ENCODE data around the gene ENKD1.

The ENKD1 gene

DNA sequence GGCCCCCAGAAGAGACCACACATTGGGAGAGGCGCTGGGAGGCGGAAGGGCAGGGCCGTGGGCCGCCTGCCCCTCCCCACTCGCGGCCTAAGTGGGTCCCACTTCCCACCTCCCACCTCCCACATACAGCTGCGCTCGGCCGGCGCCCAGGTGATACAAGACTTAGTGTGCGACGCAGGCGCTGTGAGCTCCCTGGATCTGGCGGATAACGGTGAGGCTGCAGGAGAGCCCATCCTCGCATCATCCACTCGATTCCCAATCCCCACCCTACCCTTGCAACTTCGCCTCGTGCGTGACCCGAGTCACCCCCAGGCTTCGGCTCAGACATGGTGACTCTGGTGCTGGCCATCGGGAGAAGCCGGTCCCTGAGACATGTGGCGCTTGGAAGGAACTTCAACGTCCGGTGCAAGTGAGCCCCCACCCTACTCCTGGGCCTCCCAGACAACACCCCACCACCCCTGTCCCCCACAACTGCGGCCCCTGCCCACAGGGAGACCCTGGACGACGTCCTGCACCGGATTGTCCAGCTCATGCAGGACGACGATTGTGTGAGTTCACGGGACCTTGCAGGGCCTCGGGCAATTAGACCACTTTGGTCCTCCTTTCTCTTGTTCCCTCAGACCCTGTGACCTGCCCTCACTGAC lies 17.7 kb downstream of the ENKD1 start:
- DNase-seq: no peak

DNA sequence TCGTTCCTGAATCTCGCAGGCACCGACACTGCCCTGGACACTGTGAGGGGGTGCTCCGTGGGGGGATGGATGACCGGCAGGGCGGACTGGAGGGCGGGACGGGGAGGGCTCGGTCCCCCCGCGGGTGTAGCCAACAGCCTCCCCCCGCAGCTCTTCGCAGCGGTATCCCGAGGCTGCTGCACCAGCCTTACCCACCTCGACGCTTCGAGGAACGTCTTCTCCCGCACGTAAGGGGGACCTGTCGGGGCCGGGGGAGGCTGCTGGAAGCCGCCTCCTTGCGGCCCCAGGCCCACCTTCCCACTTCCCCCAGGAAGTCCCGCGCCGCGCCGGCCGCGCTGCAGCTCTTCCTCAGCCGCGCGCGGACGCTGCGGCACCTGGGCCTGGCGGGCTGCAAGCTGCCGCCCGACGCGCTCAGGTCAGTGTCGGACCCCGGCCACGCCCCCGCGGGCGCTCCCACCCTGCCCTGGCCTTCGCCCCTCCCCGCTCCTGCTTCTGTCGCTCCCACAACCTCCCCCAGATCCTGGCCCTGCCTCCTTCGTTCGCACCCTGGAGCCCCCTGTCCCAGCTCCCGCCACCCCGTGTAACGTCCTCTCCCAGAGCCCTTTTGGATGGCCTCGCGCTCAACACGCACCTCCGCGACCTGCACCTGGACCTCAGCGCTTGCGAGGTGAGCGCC lies 18.3 kb downstream of the ENKD1 start:
- DNase-seq: no peak

DNA sequence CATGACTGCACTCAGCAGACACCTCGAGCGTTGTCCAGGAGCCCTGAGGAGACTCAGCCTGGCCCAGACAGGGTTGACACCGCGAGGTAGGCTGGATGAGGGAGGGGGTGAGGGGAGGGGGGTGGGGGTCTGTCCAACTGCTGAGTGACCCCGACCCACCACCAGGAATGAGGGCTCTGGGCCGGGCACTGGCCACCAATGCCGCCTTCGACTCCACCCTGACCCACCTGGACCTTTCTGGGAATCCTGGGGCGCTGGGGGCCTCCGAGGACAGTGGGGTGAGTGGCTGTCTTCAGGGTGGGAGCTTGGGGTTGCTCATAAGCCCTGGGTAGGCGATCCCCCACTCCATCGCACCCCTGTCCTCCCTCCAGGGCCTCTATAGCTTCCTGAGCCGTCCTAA lies 18.9 kb downstream of the ENKD1 start:
- no peak for DNase-seq

DNA sequence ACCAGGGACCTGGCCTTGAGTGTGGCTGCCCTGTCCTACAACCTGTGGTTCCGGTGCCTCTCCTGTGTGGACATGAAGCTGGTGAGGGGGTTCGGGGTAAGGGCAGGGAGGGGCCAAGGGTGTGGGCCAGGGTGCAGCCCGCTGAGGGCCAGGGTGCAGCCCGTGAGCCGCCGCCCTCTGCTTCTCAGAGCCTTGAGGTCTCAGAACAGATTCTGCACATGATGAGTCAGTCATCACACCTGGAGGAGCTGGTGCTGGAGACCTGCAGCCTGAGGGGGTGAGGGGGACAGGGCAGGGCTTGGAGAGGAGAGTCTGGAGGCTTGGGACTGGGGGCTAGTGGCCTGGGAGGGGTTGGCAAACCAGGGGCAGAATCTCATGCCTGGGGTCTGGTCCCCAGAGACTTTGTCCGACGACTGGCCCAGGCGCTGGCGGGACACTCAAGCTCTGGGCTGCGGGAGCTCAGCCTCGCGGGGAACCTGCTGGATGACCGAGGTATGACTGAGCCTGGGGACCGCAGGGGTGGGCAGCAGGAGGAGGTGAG lies 19.4 kb downstream of the ENKD1 start:
- no peak for DNase-seq

DNA sequence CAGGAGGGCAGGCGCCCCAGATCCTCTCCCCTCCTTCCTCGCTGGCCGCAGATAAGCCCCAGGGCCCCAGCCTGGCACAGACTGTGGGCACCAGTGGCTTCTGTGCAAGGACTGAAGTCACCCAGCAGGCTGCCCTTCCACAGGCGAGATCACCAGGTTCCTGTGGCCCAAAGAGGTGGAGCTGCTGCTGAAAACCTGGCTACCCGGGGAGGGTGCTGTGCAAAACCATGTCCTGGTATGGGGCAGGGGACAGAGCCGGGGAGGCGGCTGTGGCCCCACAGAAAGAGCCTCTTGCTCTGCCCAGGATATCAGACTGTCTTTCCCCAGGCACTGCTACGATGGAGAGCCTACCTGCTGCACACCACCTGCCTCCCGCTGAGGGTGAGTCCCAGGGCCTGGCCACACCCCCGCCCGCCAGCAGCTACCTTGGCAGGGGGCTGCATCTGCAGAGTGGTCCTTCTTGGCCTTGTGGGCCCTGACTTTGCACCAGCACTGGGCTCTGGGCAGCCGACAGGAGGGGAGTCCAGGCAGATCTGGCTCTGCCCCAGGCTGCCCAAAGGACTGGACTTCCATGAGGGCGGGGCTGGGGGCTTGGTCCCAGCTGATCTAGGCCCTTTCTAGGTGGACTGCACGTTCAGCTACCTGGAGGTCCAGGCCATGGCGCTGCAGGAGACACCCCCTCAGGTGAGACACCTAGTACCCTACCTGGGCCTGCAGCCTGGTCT lies 21.0 kb downstream of the ENKD1 start:
- DNase-seq: no peak

DNA sequence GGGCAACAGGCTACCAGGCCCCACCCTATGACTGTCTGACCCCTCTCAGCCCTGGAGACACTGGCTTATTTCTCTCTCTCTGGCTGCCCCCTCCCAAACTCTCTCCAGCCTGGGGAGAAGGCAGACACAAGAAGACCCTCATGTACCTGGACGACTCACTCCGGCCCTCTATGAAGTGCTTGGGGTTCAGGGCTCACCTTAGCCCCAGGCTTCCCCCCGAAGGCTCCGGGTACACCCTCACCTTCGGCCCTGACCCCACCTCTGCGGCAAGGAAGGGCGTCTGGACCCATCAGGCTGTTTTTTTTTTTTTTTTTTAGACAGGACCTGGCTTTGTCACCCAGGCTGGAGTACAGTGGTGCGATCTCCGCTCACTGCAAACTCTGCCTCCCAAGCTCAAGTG lies 22.5 kb downstream of the ENKD1 start:
- DNase-seq: no peak

DNA sequence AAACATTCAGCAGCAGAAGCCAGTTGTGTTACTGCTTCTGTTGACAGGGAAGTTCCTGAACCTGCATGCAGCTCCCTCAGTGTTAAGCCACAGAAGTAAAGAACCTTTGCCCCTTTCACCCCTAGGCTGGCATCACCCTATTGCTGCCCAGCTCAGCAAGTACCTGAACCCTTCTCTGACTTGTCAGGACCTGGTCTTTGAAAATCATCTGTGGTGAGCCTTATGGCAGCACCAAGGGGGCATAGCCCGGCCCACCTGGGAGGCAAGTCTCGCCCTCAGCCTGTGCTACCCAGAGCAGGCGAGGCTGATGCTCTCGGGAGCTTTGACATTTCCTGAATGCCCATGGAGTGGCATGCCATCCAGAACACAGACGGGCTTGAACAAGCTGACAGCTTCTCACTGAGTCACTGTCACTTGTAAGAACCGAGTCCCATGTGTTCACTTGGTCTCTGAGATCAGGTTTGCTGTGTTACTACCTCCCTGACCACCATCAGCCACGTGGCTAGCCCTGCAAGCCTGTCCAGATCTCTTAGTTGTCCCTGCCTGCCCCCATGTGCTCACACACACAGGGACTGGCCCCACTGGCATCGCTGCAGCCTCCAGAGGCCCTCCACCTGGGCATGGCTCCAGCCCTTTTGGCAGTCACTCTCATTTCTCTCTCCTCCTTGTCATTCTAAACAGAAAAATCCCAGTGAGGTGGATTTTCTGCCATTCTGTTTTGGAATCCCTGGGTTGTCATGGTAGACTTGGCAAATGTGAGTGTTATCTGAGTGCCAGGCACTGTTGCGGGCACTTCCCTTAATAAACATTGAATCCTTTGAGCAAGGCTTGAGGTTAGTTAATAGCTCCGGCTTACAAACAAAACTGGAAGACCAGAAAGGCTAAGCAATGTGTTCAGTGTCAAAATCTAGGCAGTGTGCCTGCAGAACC lies 24.5 kb downstream of the ENKD1 start:
- DNase-seq: no peak

DNA sequence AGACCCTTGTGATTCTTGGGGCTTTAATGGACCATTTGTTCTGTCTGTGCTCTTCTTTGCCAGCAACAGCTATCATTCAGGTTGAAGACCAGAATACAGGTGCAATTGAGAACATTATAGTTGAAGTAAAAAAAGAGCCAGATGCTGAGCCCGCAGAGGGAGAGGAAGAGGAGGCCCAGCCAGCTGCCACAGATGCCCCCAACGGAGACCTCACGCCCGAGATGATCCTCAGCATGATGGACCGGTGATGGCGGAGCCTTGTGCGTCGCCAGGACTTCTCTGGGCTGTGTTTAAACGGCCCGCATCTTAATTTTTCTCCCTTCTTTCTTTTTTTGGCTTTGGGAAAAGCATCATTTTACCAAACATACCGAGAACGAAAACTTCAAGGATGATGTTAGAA lies 28.9 kb downstream of the ENKD1 start:
- no peak for DNase-seq

DNA sequence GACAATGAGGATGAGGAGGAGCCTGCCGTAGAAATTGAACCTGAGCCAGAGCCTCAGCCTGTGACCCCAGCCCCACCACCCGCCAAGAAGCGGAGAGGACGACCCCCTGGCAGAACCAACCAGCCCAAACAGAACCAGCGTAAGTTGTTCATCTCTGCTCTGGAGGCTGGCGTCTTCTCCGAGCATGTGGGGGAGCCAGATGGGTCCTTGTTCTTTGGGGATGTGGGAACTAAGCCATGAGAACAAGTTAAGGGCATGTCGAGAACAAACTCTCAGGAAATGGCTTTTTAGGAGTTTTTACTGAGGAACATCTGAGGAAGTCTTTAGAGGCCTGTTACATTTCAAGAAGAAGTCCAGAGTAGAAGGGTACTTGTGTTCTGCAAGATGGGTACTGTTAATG lies 29.8 kb downstream of the ENKD1 start:
- DNase-seq: no peak

DNA sequence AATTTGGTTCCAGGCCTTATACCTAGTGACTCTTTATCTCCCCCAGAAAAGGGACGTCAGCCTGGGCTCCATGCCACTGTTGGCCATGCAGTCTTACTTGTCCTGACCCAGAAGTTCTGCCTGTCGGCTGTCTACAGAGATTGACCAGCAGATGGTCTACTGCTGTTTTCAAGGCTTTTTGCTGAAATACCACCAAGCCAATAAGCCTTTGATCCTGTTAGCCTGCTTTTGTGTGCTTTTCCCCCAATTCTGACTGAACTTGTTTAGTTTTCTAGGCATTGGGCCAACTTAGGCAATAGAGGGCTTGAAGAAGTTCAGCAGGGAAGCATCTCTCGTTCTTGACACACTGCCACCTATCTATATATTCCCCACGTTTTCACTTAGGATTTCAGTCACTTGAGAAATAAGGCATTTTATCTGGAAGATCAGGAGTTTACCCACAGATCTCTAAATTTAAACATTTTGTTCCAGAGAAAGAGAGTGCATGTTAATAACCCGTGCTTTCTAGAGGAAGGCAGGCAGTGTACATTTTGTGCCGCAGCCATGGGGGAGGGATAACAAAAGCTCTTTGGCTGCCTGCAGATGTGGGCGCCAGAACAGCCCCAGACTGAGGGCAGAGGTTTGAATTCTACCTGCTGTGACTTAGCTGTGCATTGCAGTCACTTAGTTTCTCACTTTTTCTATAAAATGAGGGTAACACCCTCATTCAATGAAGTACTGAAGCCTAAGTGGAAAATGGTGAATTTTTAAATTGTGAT lies 34.0 kb downstream of the ENKD1 start:
- no peak for DNase-seq

DNA sequence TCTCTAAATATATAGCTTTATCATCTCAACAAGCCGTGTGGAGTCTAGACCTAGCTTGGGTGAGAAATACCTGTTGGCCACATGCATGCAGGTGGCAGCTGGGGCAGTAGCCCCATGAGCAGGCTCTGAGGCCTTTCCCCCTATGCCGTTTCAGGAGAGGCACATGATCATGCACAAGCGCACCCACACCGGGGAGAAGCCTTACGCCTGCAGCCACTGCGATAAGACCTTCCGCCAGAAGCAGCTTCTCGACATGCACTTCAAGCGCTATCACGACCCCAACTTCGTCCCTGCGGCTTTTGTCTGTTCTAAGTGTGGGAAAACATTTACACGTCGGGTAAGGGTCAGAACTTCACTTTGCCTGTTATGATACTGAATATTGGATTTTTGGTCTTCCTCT lies 38.3 kb downstream of the ENKD1 start:
- DNase-seq: no peak

DNA sequence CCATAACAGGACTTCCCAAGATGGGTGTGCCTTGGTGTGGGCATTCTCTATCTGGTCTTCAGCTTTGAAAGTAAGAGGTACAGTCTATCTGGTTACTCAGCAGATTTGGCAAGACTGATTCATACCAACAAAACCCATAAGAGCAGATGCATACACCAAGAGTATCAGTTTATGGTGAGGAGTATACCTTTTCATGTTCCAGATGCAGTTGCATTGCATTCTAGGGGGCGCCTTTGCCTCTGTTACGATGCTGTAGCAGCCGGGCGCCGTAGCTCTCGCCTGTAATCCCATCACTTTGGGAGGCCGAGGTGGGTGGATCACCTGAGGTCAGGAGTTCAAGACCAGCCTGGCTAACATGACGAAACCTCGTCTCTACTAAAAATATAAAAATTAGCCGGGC lies 52.7 kb downstream of the ENKD1 start:
- no peak for DNase-seq
